Epithelial cell of prostate (primary cell): ENCODE data around the gene SLC25A46.
"Not testable (repeated sequence)": the region's sequence is repeated elsewhere in the genome, so short reads cannot be mapped to it uniquely, and the experiment has no call there.

ENCODE experiments used
- DNase-seq: peaks from one replicate; pipeline ENCODE4 v3.0.0-alpha.2; 2011; ENCODE audit warnings: low read depth, low spot score
- H3K27ac ChIP-seq: fragments of 450-650 bp; 2 replicates; pipeline ENCODE4 v1.5.1; 2017; ENCODE audit warnings: mild to moderate bottlenecking

SLC25A46 gene

DNA sequence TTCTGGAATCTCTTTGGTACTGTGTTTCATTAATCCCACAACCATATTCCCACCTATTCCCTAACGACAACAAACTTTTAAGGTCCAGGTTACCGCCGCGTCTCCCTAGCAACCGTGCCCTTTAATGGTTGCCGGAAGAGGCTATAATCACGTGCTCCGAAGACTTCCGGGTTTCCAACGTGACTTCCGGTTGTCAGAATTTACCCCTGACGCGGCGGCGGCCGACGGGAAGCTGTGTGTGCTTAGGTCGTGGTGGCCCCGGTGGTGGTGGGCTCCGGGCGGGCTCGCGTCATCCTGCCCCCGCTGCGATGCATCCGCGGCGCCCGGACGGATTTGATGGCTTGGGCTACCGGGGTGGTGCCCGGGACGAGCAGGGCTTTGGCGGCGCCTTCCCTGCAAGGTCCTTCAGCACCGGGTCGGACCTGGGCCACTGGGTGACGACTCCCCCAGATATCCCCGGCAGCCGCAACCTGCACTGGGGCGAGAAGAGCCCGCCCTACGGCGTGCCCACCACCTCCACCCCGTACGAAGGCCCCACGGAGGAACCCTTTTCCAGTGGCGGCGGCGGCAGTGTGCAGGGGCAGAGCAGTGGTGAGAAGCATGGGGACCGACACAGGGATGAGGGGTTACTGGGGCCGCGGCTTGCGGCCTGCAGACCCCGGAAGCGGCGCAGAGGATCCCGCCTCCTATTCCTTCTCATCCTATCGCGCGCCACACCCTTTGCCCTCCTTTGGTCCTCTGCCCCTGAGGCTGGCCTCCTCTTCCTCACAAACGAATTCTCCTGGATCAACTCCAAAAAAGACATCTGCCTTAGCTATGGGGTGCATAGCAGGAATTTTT is at the start of gene SLC25A46:
SLC25A46 (plus strand) TSS at position 196 of the 840 bp plus-strand sequence; CDS start at position 309, 113 bp downstream.
- DNase-seq, result peak; percentile 29
- H3K27ac ChIP-seq, result peak within 1 kb of the TSS; percentile 59

DNA sequence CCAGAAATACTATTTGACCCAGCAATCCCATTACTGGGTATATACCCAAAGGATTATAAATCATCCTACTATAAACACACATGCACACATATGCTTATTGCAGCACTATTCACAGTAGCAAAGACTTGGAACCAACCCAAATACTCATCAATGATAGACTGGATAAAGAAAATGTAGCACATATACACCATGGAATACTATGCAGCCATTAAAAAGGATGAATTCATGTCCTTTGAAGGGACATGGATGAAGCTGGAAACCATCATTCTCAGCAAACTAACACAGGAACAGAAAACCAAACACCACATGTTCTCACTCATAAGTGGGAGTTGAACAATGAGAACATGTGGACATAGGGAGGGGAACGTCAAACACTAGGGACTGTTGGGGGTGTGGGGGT is 48.2 kb upstream of the SLC25A46 start:
- not testable (repeated sequence) for DNase-seq, H3K27ac ChIP-seq

DNA sequence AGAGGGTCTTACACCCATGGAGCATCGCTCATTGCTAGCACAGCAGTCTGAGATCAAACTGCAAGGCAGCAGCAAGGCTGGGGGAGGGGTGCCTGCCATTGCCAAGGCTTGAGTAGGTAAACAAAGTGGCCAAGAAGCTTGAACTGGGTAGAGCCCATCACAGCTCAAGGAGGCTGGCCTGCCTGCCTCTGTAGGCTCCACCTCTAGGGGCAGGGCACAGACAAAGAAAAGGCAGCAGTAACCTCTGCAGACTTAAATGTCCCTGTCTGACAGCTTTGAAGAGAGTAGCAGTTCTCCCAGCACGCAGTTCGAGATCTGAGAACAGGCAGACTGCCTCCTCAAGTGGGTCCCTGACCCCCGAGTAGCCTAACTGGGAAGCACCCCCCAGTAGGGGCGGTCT is 46.1 kb upstream of the SLC25A46 start:
- not testable (repeated sequence) for DNase-seq, H3K27ac ChIP-seq

DNA sequence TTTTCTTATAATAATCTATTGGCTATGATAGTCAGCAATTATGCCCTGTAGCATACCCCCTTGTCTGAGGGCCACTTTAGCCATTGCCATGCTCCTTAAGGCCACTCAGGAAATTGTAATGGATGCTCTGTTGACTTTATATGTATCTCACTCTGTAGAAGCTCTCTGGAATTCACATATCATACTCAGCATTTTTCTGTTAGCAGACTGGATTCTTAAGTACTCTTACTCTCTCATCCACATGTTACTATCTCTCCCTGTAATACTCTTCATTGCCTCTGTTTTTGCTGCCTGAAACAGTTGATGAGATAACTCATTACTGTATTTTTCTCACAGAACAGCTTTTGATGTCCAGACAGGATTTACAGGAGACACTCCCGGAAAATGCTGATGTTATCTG is 36.5 kb upstream of the SLC25A46 start:
- no peak for DNase-seq
- H3K27ac ChIP-seq, result no peak overlapping the region

DNA sequence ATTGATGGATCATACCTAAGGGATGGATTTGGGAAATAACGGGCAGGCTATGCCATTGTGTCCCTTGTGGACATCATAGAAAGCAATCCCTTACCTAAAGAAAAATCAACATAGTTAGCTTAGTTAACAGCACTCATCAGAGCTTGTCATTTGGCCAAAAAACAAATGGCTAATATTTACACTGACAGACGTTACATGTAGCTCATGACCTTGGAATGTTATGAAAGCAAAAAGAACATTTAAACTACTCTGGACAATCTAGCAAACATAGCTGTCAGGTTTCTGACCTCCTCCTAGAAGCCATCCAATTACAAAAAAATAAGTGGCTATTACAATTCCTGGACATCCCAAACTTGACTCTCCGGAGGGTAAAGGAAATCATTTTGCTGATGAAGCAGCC is 36.1 kb upstream of the SLC25A46 start:
- DNase-seq, result no peak
- H3K27ac ChIP-seq, result no peak overlapping the region

DNA sequence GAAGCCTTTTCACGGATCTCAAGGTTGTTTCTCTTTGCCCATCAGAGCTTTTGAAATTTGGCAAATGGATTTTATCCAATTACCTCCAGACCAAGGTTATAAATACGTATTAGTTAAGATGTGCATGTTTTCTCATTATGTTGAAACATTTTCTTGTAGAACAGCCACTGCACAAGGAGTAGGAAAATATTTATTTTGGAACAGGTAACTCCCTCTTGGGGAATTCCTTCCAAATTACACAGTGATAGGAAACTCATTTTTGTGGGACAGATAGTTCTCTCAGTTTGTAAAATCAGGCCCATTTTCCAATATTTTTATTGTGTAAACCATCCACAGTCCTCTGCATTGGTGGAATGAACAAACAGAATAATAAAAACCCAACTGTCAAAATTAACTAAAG is 35.3 kb upstream of the SLC25A46 start:
- DNase-seq, result no peak

DNA sequence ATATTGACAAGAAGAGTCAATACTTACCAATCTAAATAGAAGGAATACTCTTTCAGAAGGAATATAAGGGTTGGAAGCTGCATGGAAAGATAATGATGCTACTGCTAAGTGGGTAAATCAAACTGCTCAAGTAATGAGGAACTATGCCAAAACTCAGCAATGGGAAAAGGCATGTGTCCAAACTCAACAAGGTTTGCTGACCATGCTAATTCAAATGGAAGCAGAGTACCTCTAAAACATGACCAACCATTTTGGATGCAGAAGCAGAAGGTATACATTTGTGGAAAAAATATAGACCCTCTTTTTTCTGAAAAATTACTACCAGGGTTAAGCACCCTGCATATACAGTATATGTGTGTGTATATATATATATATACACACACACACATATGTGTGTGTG is 33.5 kb upstream of the SLC25A46 start:
- H3K27ac ChIP-seq, result no peak overlapping the region
- DNase-seq, result no peak

More for the DNA sequence above, 35.3 kb upstream of the SLC25A46 start:
- no peak overlapping the region for H3K27ac ChIP-seq

DNA sequence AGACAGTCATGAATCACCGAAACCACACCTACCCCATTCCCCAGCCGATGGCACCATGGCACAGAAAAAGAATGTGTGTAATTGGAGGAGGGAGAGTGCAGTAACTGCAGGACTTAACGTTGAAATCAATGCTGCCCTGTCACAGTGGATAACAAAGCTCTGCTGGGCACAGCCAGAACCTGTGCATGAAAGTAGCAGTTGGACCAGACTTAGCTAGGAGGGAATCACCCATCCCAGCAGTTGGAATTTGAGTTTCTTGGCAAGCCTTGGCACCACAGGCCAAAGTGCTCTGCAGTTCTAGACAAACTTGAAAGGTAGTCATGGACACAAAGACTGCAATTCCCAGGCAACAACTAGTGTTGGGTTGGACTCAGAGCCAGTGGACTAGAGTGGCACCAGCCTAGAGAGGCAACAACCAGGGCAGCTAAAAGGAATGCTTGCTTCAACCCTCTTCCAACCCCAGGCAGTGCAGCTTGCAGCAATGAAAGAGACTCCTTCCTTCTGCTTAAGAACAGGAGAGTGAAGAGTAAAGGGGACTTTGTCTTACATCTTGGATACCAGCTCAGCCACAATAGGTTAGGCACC is 31.5 kb upstream of the SLC25A46 start:
- H3K27ac ChIP-seq, result no peak overlapping the region
- no peak for DNase-seq

DNA sequence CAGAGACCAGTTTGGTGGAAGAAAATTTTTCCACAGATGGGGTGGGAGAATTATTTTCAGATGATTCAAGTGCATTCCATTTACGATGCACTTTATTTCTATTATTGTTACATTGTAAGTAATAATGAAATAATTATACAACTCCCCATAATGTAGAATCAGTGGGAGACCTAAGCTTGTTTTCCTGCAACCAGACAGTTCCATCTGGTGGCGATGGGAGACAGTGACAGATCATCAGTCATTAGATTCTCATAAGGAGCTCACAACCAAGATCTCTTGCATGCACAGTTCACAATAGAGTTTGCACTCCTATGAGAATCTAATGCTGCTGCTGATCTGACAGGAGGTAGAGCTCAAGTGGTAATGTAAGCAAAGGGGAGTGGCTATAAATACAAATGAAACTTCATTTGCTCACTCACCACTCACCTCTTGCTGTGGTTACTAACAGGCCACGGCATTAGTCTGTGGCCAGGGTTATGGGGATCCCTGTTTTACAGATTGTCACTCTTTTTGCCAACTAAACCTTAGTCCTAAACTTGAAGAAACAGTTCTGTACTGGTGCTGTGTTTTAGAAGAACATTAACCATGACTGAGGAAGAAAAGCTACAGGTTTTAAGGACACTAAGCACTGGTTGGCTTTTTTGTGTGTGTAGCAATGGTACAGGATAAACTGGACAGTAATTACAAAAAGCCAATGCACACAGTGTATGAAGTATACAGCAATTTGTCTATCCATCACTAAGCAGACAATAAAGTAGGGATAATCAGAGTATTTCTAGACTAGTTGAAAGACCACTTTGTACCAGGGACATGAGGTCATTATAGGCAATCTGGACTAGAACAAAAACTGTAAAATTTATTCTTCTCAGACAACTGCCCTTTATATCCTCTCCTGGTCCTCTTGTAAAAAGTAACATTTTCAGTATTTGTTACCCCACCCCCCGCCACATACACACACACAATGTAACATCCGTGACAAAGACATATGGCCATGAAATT is 22.3 kb upstream of the SLC25A46 start:
- no peak for DNase-seq
- H3K27ac ChIP-seq, result no peak overlapping the region

DNA sequence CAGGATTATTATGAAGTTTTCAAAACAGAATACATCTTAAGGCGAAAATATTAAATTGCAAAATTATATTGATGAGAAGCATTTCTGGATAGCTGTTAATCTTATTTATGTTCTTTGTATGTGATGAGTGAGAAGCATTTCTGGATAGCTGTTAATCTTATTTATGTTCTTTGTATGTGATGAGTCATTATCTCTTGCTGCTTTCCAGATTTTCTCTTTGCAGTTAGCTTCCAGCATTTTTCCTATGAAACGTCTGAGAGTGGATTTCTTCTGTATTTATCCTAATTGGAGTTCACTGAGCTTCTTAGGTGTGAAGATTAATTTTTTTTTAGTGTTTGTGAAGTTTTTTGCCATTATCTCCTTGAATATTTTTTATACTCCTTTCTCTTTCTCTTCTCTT is 20.5 kb upstream of the SLC25A46 start:
- DNase-seq, result no peak
- no peak overlapping the region for H3K27ac ChIP-seq

DNA sequence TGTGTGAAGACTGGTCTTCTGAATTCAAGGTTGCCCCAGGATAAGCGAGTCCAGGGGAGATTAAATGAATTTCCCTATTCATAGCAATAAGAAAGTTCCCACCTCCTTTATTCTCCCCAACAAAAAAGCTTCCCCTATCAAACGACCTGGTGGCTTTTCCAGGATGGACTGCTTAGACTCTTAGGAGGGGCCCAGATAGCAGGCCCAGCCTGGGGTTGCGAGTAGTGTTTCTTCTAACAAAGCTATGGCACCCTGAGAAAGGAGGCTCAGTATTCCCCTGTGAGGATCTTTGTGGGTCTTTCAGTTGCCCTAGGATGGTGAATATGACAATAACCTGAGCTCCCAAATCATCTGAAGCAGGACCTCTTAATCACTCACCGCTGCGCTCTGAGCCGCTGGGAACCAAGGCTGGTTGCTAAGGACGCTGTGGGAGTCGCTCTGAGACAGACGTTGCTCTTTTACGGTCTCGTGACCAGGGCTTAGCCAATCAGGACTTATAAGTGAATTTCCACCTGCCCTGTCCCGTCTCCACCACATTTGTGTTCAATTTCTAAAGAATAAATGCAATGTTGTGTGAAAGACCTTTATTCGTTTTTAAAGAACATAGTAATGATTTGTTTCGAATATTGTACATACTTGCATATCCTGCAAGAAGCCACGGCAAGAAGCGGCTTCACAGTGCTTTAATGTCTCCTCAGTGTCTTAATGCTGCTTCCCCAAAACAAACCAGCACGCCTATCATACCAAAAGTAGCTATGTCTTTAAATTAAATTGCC is 12.4 kb upstream of the SLC25A46 start, which contains the start of gene TMEM232:
TMEM232 (minus strand) TSS at position 423 of the 776 bp plus-strand sequence. CDS start 59,319 bp downstream, outside the sequence.
- DNase-seq, result peak; percentile 55
- no peak within 1 kb of the TSS for H3K27ac ChIP-seq

DNA sequence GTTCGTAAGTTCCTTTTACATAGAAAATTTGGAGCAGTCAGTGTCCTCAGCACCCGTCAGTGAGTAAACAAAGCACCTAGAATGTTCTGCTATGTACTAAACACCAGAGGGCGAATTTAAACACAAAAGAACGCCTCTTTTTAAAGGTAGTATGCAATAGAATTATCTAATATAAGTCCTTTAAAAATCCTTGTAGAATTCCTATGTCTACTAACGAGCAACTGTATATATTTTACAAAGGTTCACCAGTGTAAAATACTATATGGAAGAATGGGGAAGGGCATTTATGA is 11.8 kb upstream of the SLC25A46 start:
- no peak for DNase-seq
- no peak overlapping the region for H3K27ac ChIP-seq

DNA sequence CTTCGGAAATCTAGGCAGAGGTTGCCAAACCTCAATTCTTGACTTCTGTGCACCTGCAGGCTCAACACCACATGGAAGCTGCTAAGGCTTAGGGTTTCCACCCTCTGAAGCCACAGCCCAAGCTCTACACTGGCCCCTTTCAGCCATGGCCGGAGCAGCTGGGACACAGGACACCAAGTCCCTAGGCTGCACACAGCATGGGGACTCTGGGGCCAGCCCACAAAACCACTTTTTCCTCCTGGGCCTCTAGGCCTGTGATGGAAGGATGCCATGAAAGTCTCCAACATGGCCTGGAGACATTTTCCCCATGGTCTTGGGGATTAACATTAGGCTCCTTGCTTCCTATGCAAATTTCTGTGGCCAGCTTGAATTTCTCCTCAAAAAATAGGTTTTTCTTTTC is 7.3 kb upstream of the SLC25A46 start:
- not testable (repeated sequence) for H3K27ac ChIP-seq, DNase-seq

DNA sequence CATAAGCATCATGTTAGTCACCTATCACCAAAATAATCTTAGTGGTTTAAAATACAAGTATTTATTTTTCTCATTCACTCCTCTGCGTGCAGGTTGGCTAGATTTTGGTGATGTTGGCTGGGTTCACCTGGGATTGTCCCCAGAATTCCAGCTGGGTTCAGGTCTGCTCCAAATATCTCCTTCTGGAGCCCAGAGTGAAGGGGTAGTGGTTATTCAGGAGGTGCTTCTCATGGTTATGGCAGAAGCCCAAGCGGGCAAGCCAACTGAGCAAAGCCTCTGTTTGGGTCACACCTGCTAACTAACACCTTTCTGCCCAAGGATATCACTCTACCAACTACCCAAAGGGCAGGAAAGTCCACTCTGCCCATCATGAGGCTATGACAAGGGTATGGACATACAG is 4.7 kb upstream of the SLC25A46 start:
- no peak for DNase-seq
- H3K27ac ChIP-seq, result no peak overlapping the region

DNA sequence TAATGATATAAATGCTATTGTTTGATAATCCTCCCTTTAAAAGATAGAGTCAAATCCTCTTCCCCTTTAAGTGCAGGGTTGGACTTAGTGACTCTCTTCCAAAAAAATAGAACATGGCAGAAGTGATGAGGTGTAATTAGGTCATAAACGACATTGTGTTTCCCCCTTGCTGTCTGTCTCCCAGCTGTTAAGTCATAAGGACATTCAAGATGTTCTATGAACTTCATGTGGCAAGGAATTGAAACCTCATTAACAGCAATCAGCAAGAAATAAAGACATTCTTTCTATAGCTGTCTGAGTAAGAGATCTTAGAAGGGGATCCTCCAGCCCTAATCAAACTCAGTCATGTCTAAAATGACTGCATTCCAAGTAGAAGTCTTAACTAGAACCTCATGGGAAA is 3.3 kb upstream of the SLC25A46 start:
- DNase-seq, result no peak

DNA sequence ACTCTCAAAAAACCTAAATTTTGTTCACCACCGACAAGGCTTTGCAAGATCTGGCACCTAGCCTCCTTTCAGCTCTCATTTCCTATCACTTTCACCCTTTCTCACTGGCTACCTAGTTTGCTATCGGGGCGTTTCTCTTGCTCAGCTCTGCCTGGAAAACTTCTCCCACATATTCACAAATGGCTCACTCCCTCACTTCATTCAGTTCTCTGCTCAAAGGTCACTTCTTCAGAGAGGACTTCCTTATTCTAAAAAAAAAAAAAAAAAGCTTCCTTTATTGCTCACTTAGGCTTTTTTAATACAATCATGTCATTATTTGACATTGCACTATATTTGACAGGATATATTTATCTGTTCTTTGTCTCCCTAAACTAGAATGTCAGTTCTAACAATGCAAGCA is 2.1 kb upstream of the SLC25A46 start:
- H3K27ac ChIP-seq, result no peak overlapping the region
- no peak for DNase-seq

More for the DNA sequence above, 3.3 kb upstream of the SLC25A46 start:
- H3K27ac ChIP-seq, result no peak overlapping the region

DNA sequence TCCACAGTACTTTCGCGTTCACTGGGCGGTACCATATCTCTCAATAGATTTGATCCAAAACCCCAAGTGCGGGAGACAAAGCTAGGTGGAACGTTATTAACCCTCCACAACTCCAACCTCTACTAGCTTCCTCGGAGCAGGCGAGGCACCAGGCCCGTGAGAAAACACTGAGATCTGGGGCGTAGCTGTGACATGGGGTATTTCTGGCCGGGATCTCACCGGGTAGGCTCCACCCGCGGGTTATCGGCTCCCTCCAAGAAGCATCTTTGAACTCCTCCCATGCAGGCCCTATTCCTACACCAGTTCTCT is 350 bp upstream of the SLC25A46 start:
- peak overlapping the region; percentile 59 for H3K27ac ChIP-seq

DNA sequence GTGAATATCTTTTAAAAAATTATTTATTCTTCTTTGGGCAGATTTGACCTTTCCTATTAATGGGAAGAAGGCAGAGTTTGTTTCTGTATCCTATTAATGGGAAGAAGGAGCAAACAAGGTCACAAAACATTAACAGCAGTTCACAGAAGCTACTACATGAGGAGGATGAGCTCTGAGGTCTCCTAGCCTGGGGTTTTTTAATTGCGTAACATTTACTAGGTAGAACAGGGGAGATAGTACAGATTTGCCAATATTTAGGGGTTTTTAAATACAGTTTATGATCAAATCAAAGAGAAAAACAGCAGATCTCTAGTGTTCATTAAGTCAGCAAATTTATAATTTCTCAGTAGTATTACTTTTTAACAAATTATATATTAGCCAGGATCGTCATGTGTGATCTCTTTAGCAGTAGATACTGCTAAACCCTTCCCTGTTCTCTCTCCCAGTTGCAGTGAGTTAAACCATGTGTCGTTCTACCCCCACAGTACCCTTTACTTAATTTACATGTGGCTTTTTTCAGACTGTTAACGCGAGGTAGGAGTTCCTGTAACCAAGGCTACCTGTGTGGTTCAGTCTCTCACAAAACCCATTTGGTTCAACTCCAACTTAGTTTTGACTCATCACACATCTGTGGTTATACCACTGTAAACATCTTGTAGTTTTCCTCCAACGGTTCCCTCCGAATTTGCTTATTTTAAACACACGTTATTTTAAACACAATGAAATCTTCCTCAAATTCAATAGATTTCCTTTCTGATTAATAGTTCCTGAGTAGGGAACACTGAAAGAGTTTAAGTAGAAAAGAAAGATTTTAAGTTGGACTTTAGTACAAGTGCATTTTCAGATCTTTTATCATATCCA is 13.3 kb downstream of the SLC25A46 start:
- no peak for DNase-seq
- no peak overlapping the region for H3K27ac ChIP-seq

More for the DNA sequence above, 350 bp upstream of the SLC25A46 start:
- no peak for DNase-seq

DNA sequence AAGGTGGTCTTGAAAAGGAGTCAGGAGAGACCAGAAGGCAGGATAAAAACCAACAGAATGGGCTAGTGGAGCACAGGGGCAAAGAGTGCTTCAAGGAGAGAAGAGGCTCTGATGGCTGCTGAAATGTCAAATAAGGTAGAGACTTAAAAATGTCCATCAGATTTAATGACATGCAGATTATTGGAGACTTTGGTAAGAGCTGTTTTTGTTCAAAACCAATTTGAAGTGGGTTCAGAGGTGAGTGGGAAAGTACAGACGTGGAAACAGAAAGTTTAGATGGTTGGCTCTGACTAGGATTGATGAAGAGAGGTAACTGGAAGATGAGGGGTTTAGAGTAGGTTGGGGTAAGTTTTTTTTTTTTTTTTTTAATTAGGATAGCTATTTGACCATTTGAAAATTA is 14.1 kb downstream of the SLC25A46 start:
- no peak overlapping the region for H3K27ac ChIP-seq
- no peak for DNase-seq
